ENCODE data around the gene KCNAB2.

The KCNAB2 gene

DNA sequence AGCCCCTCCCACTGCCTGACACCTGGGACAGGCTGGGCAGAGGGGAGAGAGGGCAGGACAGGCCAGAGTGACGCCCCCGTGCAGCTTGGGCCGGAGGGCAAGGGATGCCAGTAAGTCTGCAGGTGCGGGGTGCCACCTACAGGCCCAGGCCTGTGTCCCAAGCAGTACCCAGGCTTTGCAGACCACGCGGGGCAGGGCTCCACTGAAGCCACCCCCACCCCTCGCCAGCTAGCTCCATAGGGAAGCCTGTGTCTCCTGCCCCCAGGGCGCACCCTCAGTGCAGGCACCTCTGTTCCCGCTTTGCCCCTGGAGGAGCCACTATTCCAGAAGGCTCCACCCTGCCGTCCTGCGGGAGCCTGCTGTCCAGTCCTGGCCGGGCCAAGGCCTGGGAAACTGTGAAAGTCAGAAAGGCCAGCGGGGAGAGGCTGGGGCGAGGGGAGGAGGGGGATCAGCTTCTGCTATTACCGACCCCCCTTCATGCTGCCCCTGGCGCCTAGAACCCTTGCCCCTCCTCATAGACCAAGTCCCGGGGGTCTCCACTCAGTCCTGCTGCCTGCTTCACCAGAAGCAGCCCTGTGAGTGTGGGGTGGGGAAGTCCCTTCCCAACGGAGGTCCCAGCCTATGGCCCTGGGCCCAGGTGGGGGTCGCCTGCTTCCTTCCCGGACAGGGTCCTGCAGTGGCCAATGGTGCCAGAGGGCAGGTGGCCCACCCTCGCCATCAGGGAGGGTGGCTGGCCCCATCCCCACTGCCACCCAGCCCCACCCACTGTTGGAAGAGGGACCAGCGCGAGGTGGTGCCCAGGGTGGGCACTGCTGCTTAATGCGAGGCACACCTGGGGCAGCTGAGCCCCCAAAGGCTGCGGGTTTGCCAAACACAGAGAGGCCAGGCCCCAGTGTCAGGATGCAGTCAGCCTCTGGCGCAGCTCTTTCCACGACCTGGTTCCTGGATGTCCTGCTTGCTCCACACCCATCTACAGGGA, 54.4 kb downstream of the KCNAB2 start:
- DNase-seq, result no peak

DNA sequence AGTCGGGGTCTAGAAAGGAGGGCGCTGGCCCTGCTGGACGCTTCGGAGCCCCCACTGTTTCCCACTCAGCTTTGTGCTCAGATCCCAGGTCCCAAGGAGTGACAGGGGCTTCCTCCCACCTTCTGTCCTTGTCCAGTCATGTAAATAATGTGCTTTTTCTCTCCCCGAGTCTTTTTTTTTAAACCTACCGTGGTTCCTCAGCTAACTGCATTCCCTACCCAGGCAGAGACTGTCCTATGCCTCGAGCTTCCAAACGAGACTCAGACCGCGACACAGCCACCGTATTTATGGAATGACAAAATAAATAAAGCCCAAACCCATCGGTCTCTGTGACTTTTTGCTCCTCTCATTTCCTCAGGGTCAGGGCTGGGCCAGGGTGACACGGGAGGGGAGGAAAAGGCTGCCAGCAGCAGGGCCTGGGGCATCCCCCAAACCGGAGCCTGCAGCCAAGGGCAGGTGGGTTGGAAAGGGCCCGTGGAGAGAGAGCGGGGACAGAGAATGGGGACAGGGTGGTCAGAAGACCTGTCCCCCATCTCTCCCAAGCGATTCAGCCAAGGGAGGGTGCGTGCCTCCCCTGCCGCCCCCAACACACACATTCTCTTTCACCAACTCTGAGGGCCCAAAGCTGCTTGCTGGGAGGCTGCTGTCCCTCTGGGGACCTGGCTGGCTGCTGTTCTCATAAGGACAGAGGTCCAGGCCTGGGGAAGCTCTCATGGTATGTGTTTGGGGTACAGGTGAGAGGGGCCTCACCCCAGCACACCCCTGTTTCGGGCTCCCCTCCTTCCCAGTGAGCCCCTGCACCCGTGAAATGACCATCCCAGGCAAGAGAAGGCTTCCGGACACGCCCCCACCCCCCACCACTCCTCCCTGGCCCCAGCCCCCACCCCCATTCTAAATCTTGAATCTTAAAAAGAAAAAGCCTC, 55.4 kb downstream of the KCNAB2 start:
- DNase-seq, result no peak

DNA sequence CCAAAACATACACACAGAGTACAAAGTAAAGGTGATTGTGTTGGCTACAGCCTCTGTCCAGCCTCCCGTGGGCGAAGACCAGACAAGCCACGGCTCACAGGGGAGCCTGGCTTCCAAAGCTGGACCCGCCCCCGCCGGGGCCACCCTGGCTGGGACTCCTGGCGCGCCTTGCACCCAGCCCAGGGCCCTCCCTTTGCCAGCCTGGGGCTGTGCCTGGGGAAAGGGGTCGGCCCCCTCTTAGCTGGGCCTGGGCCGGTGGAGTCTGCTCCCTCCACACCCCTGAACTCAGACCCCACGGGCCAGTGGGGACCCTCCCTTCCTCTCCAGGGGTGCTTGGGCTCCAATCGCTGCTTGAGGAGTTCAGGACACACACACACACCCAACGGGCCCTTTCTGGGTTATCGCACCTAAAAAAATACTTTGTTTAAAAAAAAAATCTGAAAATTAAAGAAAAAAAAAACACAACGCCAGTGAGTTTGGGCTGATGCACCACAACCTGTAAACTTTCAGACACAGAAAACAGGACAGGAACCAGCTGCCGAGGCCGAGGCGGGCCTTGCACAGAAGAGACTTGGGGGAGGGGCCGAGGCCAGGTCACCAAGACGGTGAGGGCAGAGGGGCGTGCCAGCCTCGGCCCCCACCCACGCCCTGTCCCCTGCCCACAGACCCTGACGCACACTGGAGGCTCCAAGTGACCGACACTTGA, 56.3 kb downstream of the KCNAB2 start:
- DNase-seq, result no peak

DNA sequence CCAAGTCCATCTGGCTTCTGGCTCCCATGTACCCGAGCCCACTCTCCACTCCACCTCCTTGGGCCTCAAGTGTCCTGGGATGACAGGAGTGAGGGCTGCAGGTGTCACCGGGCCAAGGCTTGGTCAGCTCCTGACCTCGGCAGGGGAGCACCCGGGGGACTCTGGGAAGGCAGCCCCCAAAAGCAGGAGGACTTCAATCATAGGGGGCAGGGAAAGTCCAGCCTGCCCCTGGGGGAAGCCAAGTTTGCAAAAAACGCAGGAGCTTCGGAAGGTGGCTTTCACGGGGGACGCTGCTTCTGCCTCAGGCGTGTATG, 56.8 kb downstream of the KCNAB2 start:
- no peak for DNase-seq

- no peak for DNase-seq
Measured at GRCh38 chr1:6103111-6103853, 57.6 kb downstream of the KCNAB2 start.

DNA sequence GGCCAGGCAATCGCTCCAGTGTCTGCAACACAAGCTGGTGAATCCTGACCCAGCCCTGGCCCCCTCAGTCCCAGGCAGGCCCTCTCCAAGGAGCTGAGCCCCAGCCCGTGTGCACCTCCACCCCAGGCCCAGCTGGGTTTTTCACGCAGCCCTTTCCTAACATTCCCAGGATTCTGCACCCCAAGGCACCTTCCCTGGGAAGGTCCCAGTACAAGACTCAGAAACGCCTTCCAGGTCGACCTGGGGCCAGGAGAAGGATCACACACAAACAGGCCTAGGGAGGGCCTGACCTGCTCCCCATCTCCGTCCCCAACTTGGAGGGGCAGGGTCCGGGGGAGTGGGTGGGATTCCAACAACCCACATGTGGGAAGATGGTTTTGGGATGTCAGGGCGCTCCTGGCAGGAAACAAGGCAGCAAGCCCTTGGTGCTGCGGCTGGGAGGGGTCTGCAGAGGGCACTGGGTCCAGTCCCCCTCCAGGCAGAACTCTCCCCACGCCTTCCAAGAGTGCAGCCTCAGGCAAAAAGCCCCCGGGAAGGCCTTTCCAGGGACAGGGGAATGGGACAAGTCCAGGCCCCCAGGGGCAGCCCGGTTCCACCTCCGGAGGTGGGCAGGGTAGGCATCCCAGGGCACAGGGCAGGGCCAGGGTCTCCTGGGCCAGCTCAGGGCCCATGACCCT, 58.3 kb downstream of the KCNAB2 start:
- no peak for DNase-seq

GRCh38 chr1:6104631-6105030, 58.9 kb downstream of the KCNAB2 start:
- DNase-seq, result no peak

DNA sequence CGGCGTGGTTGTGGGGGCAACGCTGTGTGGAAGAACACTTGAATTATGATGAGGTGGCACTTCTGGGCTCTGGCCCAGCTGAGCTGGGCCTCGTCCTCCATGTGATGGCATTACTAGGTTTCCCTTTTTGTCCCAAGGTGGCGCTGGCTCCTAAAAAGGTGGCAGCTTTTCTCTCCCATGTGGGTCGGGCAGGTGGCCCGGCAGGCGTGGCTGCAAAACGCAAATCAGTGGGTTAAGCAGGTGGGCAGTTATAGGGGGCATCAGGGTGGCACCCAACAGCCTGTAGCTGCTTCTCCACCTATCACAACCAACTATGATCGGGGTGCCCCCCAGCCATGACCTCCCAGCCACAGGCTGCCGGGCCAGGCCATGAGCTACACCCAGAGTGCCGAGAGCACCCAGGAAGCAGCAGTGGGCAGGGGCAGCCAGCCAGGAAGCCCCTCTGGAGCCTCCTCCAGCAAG, 59.6 kb downstream of the KCNAB2 start:
- DNase-seq, result no peak

DNA sequence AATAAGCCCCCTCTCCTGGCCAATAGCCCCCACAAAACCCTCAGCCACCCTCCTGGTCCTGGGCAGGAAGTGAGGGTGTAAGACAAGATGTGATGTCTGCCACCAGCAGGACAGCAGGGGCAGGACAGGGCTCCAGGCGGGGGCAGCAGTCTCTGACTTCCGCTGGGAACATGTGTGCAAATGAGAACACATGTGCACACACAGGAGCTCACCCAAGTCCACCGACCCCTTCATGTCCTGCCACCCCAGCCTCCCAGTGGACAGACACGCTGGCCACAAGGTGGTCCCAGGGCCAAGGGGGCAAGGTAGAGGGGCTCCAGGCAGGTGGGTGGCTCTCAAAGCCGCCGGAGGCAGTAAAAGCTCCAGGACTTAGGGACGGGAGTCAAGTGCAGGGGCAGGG, 60.1 kb downstream of the KCNAB2 start:
- DNase-seq, result no peak

DNA sequence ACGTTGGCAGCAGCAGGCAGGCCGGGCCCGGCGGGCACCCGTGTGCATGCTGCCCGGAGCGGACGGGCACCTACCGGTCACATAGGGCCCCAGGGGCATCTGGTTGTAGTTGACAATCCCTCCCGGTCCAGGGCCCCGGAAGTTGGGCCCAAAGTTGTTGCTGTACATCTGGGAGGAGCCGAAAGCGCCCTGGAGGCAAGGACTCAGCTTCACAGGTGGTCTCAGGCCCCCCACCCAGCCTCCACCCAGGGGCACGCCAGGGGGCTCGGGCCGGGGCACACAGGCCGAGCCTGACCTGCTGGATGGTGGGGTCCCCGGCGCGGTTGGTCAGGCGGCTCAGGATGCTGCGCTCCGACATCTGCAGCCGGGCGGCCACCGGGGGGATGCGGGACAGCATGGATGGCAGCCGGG, 60.6 kb downstream of the KCNAB2 start:
- no peak for DNase-seq

DNA sequence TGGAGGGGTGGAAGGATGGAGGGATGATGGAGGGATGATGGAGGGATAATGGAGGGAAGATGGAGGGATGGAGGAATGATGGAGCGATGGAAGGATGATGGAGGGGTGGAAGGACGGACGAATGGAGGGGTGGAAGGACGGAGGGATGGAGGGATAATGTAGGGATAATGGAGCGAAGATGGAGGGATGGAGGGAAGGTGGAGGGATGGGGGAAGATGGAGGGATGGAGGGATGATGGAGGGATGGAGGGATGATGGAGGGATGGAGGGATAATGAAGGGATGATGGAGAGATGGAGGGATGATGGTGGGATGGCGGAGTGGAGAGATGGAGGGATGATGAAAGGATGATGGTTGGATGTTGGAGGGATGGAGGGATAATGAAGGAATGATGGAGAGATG, 61.3 kb downstream of the KCNAB2 start:
- no peak for DNase-seq

DNA sequence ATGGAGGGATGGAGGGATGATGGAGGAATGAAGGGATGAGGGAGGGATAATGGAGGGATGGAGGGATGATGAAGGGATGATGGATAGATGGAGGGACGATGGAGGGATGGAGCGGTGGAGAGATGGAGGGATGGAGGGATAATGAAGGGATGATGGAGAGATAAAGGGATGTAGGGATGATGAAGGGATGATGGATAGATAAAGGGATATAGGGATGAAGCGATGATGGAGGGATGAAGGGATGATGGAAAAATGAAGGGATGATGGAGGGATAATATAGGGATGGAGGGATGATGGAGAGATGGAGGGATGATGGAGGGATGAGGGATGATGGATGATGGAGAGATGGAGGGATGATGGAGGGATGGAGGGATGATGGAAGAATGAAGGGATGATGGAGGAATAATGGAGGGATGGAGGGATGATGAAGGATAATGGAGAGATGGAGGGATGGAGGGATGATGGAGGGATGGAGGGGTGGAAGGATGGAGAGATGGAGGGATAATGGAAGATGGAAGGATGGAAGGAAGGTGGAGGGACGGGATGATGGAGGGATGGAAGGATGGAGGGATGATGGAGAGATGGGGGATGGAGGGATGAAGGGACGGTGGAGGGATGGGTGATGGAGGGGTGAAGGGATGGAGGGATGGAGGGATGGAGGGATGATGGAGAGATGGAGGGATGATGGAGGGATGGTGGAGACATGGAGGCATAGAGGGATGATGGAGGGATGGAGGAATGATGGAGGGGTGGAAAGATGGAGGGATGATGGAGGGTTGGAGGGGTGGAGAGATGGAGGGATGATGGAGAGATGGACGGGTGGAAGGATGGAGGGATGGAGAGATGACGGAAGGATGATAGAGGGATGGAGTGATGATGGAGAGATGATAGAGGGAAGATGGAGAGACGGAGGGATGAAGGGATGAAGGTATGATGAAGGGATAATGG, 62.0 kb downstream of the KCNAB2 start:
- DNase-seq, result no peak

GRCh38 chr1:6108476-6108875, 62.8 kb downstream of the KCNAB2 start:
- DNase-seq, result no peak

DNA sequence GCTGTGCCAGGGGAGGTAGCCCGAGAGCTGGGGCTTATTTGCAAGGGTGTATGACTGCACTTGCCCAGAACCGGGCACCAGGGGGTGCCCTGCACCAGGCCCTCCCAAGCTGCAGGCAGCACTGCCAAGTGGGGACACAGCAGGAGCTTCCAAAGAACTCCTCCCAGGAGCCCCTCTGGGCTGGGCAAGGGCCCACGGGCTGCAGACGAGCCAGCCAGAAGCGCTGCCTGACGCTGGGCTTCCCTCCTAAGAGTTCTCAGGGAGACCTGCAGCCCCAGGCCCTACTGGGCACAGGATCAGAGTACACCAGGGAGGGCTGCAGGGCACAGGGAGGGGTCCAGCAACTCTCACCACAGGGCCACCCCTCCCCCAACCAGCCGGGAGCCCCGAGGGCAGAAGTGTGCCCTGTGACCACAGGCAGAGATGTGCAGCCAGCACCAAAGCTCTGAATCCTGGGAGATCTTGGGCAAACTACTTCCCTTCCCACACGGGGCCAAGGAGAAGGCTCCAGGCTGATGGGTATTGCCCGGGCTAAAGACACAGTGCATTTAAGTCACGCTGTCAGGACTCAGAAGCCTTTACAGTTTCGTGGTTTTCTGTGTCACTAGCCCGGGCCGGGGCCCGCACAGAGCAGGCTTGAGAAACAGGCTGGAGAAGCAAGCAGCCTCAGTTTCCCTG, 63.4 kb downstream of the KCNAB2 start:
- peak; percentile 14 for DNase-seq

DNA sequence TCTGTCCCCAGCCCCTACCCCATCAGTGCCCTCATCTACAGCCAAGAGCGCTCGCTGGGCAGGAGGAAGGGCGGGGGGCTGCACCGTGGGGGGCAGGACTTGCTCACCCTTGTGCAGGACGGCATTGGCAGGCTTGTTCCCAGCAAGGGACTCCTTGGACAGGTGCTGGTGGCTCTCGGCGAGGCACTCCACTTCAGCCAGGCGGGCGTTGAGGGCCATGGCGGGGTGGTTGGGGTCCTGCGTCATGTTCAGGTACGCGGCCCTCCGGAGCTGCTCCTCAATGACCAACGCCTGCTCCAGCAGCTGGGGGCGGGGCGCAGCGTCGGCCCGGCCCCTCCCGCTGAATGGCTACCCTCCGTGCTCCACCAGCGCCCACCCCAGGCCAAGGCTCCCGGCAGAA, 64.0 kb downstream of the KCNAB2 start:
- DNase-seq, result no peak

GRCh38 chr1:6110326-6110725, 64.6 kb downstream of the KCNAB2 start:
- no peak for DNase-seq

- DNase-seq, result no peak
Measured at GRCh38 chr1:6111571-6111970, 65.9 kb downstream of the KCNAB2 start.

DNA sequence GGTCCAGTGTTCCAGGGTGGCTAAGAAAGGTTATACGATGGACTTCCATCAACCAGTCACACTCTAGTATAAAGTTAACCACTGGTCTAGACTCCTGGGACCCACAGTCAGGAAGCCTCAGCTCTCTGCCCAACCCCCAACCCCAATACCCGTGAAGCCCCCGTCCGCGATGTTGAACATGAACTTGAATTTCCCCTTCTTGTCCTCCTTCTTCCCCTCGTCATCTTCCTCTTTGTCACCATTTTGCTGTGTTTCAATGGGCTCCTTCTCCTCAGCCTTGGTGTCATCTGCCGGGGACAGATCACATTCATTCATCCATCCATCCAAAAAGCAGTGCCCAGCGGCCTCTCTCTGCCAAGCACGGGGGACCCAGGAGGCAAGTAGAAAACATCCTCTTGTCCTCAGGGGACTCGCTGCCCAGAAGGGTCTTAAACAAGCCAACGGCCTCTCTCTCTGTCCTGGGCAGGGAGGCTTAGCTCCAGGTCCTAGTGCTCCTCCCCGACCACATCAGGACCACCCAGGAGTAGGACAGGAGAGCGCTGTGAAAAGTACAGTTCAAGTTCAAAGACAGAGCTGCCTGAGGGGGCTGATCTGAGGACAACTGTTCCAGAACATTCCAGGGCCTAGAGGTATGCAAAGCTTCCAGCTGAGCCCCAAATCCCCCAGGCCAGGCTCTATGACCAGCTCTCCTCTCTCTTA, 66.5 kb downstream of the KCNAB2 start:
- no peak for DNase-seq

- no peak for DNase-seq
Measured at GRCh38 chr1:6112690-6113005, 67.0 kb downstream of the KCNAB2 start.

- DNase-seq, result no peak
Measured at GRCh38 chr1:6113116-6113515, 67.4 kb downstream of the KCNAB2 start.

All from CD4-positive, alpha-beta T cell treated with Interleukin-4 for 4 hours (primary cell).